ENCODE results near the gene AMBRA1. TPM values are rescaled to one million over a fixed set of nuclear protein-coding genes. Genes with fewer than 3 reads are reported as not detected.

AMBRA1 gene
- total RNA-seq, 4 donors from 2014 or later, result 20.2 to 31.3 (median 25.9) TPM

DNA sequence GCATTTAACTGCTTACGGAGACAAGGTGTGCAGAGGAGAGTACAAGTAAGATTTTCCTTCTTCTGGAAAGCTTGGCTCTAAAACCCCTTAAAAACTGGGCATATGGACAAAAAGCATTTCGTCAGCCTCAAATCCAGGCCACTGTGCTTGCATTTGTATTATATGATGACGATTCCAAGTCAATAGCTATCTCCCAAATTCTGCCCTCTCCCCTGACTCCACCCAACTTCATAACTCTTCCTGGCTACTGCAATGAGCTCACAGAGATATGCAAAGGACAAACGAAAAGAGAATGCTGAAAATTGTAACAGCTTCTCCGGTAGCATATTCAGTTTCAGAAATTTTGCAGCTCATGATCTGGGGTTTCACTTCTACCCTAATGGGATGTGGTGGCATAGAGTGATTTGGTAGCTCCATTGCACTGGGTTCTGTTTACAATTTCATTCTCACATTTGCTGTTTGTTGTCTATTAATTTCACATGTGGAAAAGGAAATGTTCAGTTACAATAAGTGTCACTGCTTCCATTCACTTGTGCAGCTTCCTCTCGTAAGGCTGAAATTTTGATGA lies 156.6 kb downstream of the AMBRA1 start:
- no peak for TF ChIP-seq POLR2A (IDR thresholded peaks at IDR 0.05)
- TF ChIP-seq, protein P1, sequence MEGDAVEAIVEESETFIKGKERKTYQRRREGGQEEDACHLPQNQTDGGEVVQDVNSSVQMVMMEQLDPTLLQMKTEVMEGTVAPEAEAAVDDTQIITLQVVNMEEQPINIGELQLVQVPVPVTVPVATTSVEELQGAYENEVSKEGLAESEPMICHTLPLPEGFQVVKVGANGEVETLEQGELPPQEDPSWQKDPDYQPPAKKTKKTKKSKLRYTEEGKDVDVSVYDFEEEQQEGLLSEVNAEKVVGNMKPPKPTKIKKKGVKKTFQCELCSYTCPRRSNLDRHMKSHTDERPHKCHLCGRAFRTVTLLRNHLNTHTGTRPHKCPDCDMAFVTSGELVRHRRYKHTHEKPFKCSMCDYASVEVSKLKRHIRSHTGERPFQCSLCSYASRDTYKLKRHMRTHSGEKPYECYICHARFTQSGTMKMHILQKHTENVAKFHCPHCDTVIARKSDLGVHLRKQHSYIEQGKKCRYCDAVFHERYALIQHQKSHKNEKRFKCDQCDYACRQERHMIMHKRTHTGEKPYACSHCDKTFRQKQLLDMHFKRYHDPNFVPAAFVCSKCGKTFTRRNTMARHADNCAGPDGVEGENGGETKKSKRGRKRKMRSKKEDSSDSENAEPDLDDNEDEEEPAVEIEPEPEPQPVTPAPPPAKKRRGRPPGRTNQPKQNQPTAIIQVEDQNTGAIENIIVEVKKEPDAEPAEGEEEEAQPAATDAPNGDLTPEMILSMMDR (IDR thresholded peaks at IDR 0.05), result no peak
- DNase-seq, result no peak
- Histone ChIP-seq H3K4me1 (no peaks in the 10 kb centered on the region), H3K9me3 (no peaks in the 10 kb centered on the region), H3K4me3 (no peak overlapping the region), H3K27me3 (no peaks in the 10 kb centered on the region), H3K36me3 (peaks cover 0 to 65% (median 14%) of the 10 kb centered on the region in 3 donors), H3K27ac (no peak overlapping the region)
- 76 to 86% methylated on average over 6 of the region's 6 CpGs for WGBS, 2 donors
- intact Hi-C loops (cut with DNase I), result no loop called here

DNA sequence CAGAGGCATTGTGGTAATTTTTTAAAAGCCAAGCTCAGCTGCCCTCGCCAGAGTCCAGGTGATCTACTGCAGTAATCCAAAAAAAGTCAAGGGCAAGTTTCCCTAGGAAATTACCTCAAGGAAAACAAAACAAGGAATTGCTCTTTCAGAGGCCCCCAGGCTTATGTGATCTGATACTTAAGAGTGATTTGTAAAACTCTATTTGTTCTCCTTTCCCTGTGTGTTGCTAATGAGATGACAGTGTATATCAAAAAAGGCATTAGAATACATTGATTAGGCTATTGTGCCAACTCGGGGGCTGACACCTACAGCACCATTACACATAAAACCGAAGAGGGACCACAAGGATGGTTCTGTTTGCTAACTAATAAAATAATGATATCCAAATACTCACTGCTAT lies 157.7 kb downstream of the AMBRA1 start:
- H3K36me3 ChIP-seq, result peaks cover 0 to 65% (median 14%) of the 10 kb centered on the region in 3 donors
- no peaks in the 10 kb centered on the region for H3K4me1 ChIP-seq
- 84% methylated on average over 3 of the region's 3 CpGs for WGBS, 2 donors
- H3K4me3 ChIP-seq, result no peak overlapping the region
- no peak for DNase-seq
- TF ChIP-seq, protein P1 (IDR thresholded peaks at IDR 0.05), result no peak
- TF ChIP-seq POLR2A (IDR thresholded peaks at IDR 0.05), result no peak
- H3K9me3 ChIP-seq, result no peaks in the 10 kb centered on the region
- H3K27me3 ChIP-seq, result no peaks in the 10 kb centered on the region
- no peak overlapping the region for H3K27ac ChIP-seq
- intact Hi-C loops (cut with DNase I), result no loop called here

DNA sequence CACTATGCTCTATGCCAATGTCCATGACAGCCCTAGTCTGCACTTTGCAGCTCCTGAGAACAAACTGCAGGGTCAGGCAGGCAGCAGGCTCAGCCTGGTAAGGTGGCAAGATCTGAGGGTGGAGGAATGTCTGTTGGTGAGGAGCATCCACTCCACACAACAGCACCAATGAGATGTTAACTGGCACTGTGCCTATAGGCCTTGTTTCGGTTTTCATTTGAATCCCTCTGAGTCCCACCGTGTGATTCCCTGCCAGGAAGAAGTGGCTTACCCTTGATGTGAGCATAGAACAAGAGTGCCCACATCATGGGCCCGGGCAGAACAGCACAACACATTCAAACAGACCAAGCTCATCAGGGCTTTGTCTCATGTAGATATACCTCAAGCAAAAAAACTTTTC lies 158.1 kb downstream of the AMBRA1 start:
- no peak overlapping the region for H3K27ac ChIP-seq
- H3K4me1 ChIP-seq, result no peaks in the 10 kb centered on the region
- intact Hi-C loops (cut with DNase I), result no loop called here
- no peak for DNase-seq
- WGBS, 2 donors, result 60 to 76% methylated on average over 3 of the region's 3 CpGs
- H3K4me3 ChIP-seq, result no peak overlapping the region
- peaks cover 0 to 65% (median 14%) of the 10 kb centered on the region in 3 donors for H3K36me3 ChIP-seq
- H3K9me3 ChIP-seq, result no peaks in the 10 kb centered on the region
- TF ChIP-seq, protein P1 (IDR thresholded peaks at IDR 0.05), result no peak
- no peak for TF ChIP-seq POLR2A (IDR thresholded peaks at IDR 0.05)
- H3K27me3 ChIP-seq, result no peaks in the 10 kb centered on the region

DNA sequence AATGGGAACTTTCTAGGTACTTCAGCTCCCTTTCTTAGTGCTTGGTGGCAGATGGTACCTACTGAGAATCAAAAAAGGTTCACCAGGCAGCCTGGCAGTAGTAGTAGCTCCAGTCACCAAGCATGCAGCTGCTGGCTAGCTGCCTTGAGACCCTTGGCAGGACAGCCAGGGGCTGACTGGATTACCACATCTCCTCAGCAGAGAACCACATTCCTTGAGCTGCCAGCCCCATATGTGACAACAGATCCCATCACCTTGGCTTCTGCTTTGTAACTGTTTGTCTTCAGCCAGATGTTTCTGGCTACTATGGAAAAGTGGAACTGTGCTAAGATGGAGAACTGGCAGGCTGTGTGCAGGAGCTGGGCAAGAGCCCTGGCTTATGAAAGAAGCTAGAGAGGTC lies 162.6 kb downstream of the AMBRA1 start:
- Histone ChIP-seq H3K4me3 (no peak overlapping the region), H3K36me3 (peaks cover 0 to 98% (median 14%) of the 10 kb centered on the region in 3 donors), H3K4me1 (no peaks in the 10 kb centered on the region), H3K27me3 (no peaks in the 10 kb centered on the region), H3K9me3 (no peaks in the 10 kb centered on the region), H3K27ac (no peak overlapping the region)
- intact Hi-C loops (cut with DNase I), result no loop called here
- TF ChIP-seq, protein P1 (IDR thresholded peaks at IDR 0.05), result no peak
- TF ChIP-seq POLR2A (IDR thresholded peaks at IDR 0.05), result no peak
- no peak for DNase-seq

DNA sequence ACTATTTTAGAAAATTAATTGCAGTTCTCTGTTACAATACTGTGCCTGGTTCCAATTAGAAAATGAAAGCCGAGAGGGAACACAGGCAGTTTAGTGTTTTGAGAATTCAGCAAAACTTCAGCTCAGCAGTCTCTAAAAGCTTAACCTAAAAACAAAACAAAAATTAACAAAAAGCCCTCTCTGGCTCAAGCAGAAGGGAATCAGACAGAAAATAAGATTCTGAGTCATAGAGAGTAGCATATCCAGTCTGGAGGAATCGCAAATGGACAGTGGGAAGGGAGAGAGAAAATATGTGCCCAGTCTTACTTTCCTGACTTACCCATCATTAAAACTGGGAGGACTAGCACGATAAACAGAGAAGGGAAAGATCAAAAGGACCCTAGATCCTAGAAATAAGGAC lies 164.1 kb downstream of the AMBRA1 start:
- Histone ChIP-seq H3K4me1 (no peaks in the 10 kb centered on the region), H3K9me3 (no peaks in the 10 kb centered on the region), H3K27me3 (no peaks in the 10 kb centered on the region), H3K27ac (no peak overlapping the region), H3K4me3 (no peak overlapping the region), H3K36me3 (peaks cover 0 to 93% (median 14%) of the 10 kb centered on the region in 3 donors)
- no peak for DNase-seq
- intact Hi-C loops (cut with DNase I), result no loop called here
- TF ChIP-seq, protein P1 (IDR thresholded peaks at IDR 0.05), result no peak
- no peak for TF ChIP-seq POLR2A (IDR thresholded peaks at IDR 0.05)
- 80 to 88% methylated on average over 3 of the region's 3 CpGs for WGBS, 2 donors
